Activated T-helper 1 cell treated with anti-CD3 and anti-CD28 coated beads, Interleukin-12 subunit alpha, Interleukin-12 subunit beta, Interleukin-2, Interleukin-4 antibody, amounts not matched to agents 30 ng/mL and 10 ng/mL and 1 ng/mL, durations not matched to agents 14 hours and 24 hours and 36 hours (primary cell): Measurements from ENCODE around the gene RITA1. TPM values are rescaled to one million over a fixed set of nuclear protein-coding genes. Genes with fewer than 3 reads are reported as not detected.

Source experiments
- DNase-seq: peaks from one replicate; pipeline ENCODE4 v3.0.0; 2021; ENCODE audit warnings: low spot score
- H3K27ac Mint-ChIP-seq: one replicate; pipeline ENCODE4 v1.8.0; 2021; ENCODE audit warnings: mild to moderate bottlenecking, mixed read lengths
- H3K27me3 Mint-ChIP-seq: one replicate; pipeline ENCODE4 v1.8.0; 2022; ENCODE audit warnings: mild to moderate bottlenecking, moderate library complexity, mixed read lengths; ENCODE audit not compliant: insufficient read depth
- H3K36me3 Mint-ChIP-seq: one replicate; pipeline ENCODE4 v1.8.0; 2021; ENCODE audit warnings: low read depth, mixed read lengths
- H3K4me1 Mint-ChIP-seq: one replicate; pipeline ENCODE4 v1.8.0; 2021; ENCODE audit warnings: low read depth, mixed read lengths
- H3K4me3 Mint-ChIP-seq: one replicate; pipeline ENCODE4 v1.8.0; 2021; ENCODE audit warnings: mild to moderate bottlenecking, moderate library complexity, mixed read lengths
- H3K9me3 Mint-ChIP-seq: one replicate; pipeline ENCODE4 v1.8.0; 2021; ENCODE audit warnings: mixed read lengths
- intact Hi-C: fragments of 100-400 bp; cut with micrococcal nuclease; formaldehyde crosslinking; loops from one replicate; pipeline ENCODE4 v1.15.1; 2024
- total RNA-seq: library from RNA; stranded (reverse); gene quantifications from 2 replicates; pipeline ENCODE4 v1.2.3, GENCODE V29; 2022

RITA1 gene
- total RNA-seq, 1 donor from 2014 or later, result 31.4 TPM

- Mint-ChIP-seq H3K4me1 (no peaks in the 10 kb centered on the region), H3K36me3 (no peaks in the 10 kb centered on the region), H3K27me3 (peaks cover 15% of the 10 kb centered on the region), H3K9me3 (no peaks in the 10 kb centered on the region), H3K27ac (no peak overlapping the region), H3K4me3 (no peak overlapping the region)
- intact Hi-C loops, result no loop called here
- no peak for DNase-seq
Observed at GRCh38 chr12:113145720-113146551, 39.6 kb upstream of the RITA1 start.

GRCh38 chr12:113146999-113147398 is 38.5 kb upstream of the RITA1 start:
- intact Hi-C loops, result no loop called here
- DNase-seq, result no peak
- Mint-ChIP-seq H3K36me3 (no peaks in the 10 kb centered on the region), H3K27ac (no peak overlapping the region), H3K27me3 (peaks cover 20% of the 10 kb centered on the region), H3K4me3 (no peak overlapping the region), H3K9me3 (no peaks in the 10 kb centered on the region), H3K4me1 (no peaks in the 10 kb centered on the region)

- no peak within 1 kb of the TSS for H3K4me3 Mint-ChIP-seq
- intact Hi-C loops, result loop anchor here (5.0 kb wide), 1 partner anchor 52 kb away; no protein-coding TSS in a partner anchor
- no peak for DNase-seq
- no peaks in the 10 kb centered on the region for H3K36me3 Mint-ChIP-seq
- H3K27me3 Mint-ChIP-seq, result peaks cover 34% of the 10 kb centered on the region
- H3K27ac Mint-ChIP-seq, result no peak within 1 kb of the TSS
- no peaks in the 10 kb centered on the region for H3K4me1 Mint-ChIP-seq
- H3K9me3 Mint-ChIP-seq, result no peaks in the 10 kb centered on the region
Observed at GRCh38 chr12:113149361-113150150, 36.0 kb upstream of the RITA1 start, which contains the start of gene CFAP73. Gene CFAP73, plus strand, starts transcription at chr12:113149724. Its CDS starts 134 bp downstream, at chr12:113149858.

DNA sequence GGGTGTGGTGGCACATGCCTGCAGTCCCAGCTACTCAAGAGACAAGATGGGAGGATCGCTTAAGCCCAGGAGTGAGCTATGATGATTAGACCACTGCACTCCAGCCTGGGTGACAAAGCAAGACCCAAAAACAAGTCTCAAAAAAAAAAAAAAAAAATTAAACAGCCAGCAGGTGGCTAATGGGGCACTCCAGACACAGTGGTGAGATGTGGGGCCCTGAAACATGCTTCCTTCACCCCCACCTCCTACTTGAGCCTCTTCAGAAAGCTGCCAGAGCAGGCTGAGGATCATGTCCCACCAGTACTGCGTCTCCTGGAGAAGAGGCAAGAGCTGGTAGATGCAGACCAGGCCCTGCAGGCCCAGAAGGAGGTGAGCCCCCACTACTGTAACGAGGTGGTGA is 33.9 kb upstream of the RITA1 start:
- no peaks in the 10 kb centered on the region for H3K4me1 Mint-ChIP-seq
- peaks cover 28% of the 10 kb centered on the region for H3K27me3 Mint-ChIP-seq
- peak overlapping the region; percentile 65 for H3K4me3 Mint-ChIP-seq
- DNase-seq, result no peak
- H3K27ac Mint-ChIP-seq, result no peak overlapping the region
- H3K9me3 Mint-ChIP-seq, result no peaks in the 10 kb centered on the region
- H3K36me3 Mint-ChIP-seq, result no peaks in the 10 kb centered on the region
- intact Hi-C loops, result loop anchor here (1.0 to 5.0 kb wide), 3 partner anchors 15 to 103 kb away; no protein-coding TSS in a partner anchor

- H3K36me3 Mint-ChIP-seq, result peaks cover 5% of the 10 kb centered on the region
Observed at GRCh38 chr12:113152196-113152834, 33.2 kb upstream of the RITA1 start.

DNA sequence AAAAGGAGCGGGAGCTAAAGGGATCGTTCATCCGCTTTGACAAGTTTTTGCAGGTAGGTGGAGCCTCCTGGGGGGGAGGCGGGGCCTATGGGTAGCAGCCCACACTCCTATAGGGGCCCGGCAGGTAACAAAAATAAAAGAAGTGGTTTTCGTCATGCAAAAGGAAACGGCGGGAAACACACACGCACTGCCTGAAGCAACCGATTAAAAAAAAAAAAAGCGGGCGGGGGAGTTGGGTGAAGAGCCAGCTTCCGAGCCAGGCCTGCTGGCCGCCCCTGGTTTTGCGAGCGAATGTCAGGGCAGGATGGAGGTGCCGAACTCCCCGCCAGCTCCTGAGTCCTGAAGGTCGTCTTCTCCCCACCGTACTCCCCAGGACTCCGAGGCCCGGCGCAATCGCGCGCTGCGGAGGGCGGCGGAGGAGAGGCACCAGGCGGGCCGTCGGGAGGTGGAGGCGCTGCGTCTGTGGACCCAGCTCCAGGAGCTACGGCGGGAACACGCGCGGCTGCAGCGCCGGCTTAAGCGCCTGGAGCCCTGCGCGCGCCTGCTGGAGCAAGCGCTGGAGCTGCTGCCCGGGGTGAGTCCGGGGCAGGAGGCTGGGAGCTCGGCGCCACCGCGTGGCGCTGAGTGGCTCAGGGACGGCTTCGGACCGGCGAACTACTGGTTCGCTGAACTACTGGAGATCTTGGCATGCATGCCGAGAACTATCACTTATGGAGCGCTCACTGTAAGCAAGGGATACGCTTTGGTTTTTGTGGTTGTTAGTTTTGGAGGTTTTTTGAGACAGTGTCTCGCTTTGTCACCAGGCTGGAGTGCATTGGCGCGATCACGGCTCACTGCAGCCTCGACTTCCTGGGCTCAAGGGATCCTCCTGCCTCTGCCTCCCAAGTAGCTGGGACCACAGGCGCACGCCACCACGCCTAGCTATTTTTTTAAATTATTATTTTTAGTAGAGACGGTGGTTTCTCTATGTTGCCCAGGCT is 32.4 kb upstream of the RITA1 start:
- peak; percentile 35 for DNase-seq
- peaks cover 10% of the 10 kb centered on the region for H3K36me3 Mint-ChIP-seq
- intact Hi-C loops, result loop anchor here (1.0 to 5.0 kb wide), 3 partner anchors 16 to 105 kb away; no protein-coding TSS in a partner anchor
- H3K27me3 Mint-ChIP-seq, result peaks cover 24% of the 10 kb centered on the region
- H3K9me3 Mint-ChIP-seq, result no peaks in the 10 kb centered on the region
- H3K4me3 Mint-ChIP-seq, result peak overlapping the region; percentile 65
- no peak overlapping the region for H3K27ac Mint-ChIP-seq
- no peaks in the 10 kb centered on the region for H3K4me1 Mint-ChIP-seq

More at GRCh38 chr12:113152196-113152834, 33.2 kb upstream of the RITA1 start:
- peak overlapping the region; percentile 65 for H3K4me3 Mint-ChIP-seq
- no peak overlapping the region for H3K27ac Mint-ChIP-seq
- H3K9me3 Mint-ChIP-seq, result no peaks in the 10 kb centered on the region
- no peak for DNase-seq
- peaks cover 26% of the 10 kb centered on the region for H3K27me3 Mint-ChIP-seq
- no peaks in the 10 kb centered on the region for H3K4me1 Mint-ChIP-seq
- intact Hi-C loops, result loop anchor here (1.0 to 5.0 kb wide), 3 partner anchors 16 to 104 kb away; no protein-coding TSS in a partner anchor

DNA sequence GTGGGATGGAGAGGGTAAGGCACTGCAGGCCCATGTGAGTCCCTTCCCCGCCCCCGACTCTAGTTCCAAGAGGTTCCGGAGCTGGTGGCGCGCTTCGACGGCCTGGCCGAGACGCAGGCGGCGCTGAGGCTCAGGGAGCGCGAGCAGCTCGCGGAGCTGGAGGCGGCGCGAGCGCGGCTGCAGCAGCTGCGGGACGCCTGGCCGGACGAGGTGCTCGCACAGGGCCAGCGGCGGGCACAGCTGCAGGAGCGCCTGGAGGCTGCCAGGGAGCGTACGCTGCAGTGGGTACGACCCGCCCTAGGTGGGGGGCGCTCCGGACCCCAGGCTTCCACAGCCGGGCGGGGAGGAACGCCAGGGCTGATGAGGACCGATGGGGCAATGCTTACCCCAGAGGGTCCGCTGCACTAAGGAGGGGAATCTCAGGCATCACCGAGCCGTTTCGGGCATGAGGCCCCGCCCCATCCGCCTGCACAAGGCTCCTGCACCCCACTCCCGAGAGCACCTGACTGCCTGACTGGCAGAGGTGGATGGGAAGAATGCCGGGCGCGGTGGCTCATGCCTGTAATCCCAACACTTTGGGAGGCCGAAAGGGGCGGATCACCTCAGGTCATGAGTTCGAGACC is 31.1 kb upstream of the RITA1 start:
- H3K9me3 Mint-ChIP-seq, result no peaks in the 10 kb centered on the region
- no peak for DNase-seq

GRCh38 chr12:113155060-113155459 is 30.5 kb upstream of the RITA1 start:
- H3K4me3 Mint-ChIP-seq, result no peak overlapping the region
- H3K4me1 Mint-ChIP-seq, result no peaks in the 10 kb centered on the region

More for the DNA sequence above, 31.1 kb upstream of the RITA1 start:
- Mint-ChIP-seq H3K27me3 (peaks cover 24% of the 10 kb centered on the region), H3K4me3 (peak overlapping the region; percentile 61), H3K4me1 (no peaks in the 10 kb centered on the region), H3K27ac (no peak overlapping the region), H3K36me3 (peaks cover 15% of the 10 kb centered on the region)
- intact Hi-C loops, result loop anchor here (5.0 kb wide), 1 partner anchor 57 kb away; no protein-coding TSS in a partner anchor

GRCh38 chr12:113155646-113156045 is 29.9 kb upstream of the RITA1 start:
- intact Hi-C loops, result no loop called here
- DNase-seq, result no peak
- Mint-ChIP-seq H3K9me3 (no peaks in the 10 kb centered on the region), H3K36me3 (peaks cover 20% of the 10 kb centered on the region), H3K27ac (no peak overlapping the region), H3K4me3 (no peak overlapping the region), H3K27me3 (peaks cover 21% of the 10 kb centered on the region), H3K4me1 (no peaks in the 10 kb centered on the region)

More at GRCh38 chr12:113155060-113155459, 30.5 kb upstream of the RITA1 start:
- H3K9me3 Mint-ChIP-seq, result no peaks in the 10 kb centered on the region
- intact Hi-C loops, result no loop called here
- no peak overlapping the region for H3K27ac Mint-ChIP-seq
- H3K36me3 Mint-ChIP-seq, result peaks cover 16% of the 10 kb centered on the region
- no peak for DNase-seq
- peaks cover 21% of the 10 kb centered on the region for H3K27me3 Mint-ChIP-seq

- peaks cover 12% of the 10 kb centered on the region for H3K27me3 Mint-ChIP-seq
- intact Hi-C loops, result no loop called here
- no peaks in the 10 kb centered on the region for H3K9me3 Mint-ChIP-seq
- DNase-seq, result no peak
- no peak overlapping the region for H3K4me3 Mint-ChIP-seq
- H3K4me1 Mint-ChIP-seq, result no peaks in the 10 kb centered on the region
- peaks cover 29% of the 10 kb centered on the region for H3K36me3 Mint-ChIP-seq
- no peak overlapping the region for H3K27ac Mint-ChIP-seq
Observed at GRCh38 chr12:113157218-113157859, 28.2 kb upstream of the RITA1 start.
